ENCODE data around the gene DGKH.
A peak's percentile ranks its signal among the peaks of the same experiment; 100 is the strongest.

Gene DGKH

GRCh38 chr13:42048342-42048683 is at the start of gene DGKH:
Gene DGKH, plus strand, starts transcription at chr13:42048648. Its CDS starts 126 bp downstream, at chr13:42048774.
- DNase-seq, result no peak

- no peak for DNase-seq
These were observed 47.6 kb upstream of the DGKH start for GRCh38 chr13:42000846-42001245.

- DNase-seq, result no peak
These were observed 46.9 kb upstream of the DGKH start for GRCh38 chr13:42001580-42001979.

GRCh38 chr13:42002066-42002465 is 46.4 kb upstream of the DGKH start:
- DNase-seq, result no peak

GRCh38 chr13:42007844-42008243 is 40.6 kb upstream of the DGKH start:
- no peak for DNase-seq

GRCh38 chr13:42009057-42009456 is 39.4 kb upstream of the DGKH start:
- no peak for DNase-seq

GRCh38 chr13:42011601-42012350 is 36.7 kb upstream of the DGKH start:
- no peak for DNase-seq

GRCh38 chr13:42014119-42014518 is 34.3 kb upstream of the DGKH start:
- DNase-seq, result no peak

- no peak for DNase-seq
These were observed 31.2 kb upstream of the DGKH start for GRCh38 chr13:42017264-42017663.

- no peak for DNase-seq
These were observed 26.6 kb upstream of the DGKH start for GRCh38 chr13:42021851-42022250.

- DNase-seq, result no peak
These were observed 26.1 kb upstream of the DGKH start for GRCh38 chr13:42022336-42022735.

GRCh38 chr13:42022796-42023493 is 25.5 kb upstream of the DGKH start:
- DNase-seq, result no peak

GRCh38 chr13:42027286-42027685 is 21.2 kb upstream of the DGKH start:
- no peak for DNase-seq

GRCh38 chr13:42028113-42028799 is 20.2 kb upstream of the DGKH start:
- no peak for DNase-seq

GRCh38 chr13:42035905-42036521 is 12.4 kb upstream of the DGKH start:
- DNase-seq, result no peak

GRCh38 chr13:42036711-42037110 is 11.7 kb upstream of the DGKH start:
- no peak for DNase-seq

- no peak for DNase-seq
These were observed 9.6 kb upstream of the DGKH start for GRCh38 chr13:42038661-42039456.

GRCh38 chr13:42039457-42039945 is 8.9 kb upstream of the DGKH start:
- DNase-seq, result no peak

GRCh38 chr13:42039946-42040729 is 8.3 kb upstream of the DGKH start:
- DNase-seq, result peak; percentile 93

GRCh38 chr13:42040730-42041010 is 7.8 kb upstream of the DGKH start:
- no peak for DNase-seq

- peak; percentile 62 for DNase-seq
These were observed 7.3 kb upstream of the DGKH start for GRCh38 chr13:42041011-42041683.

Measured in activated CD4-positive, alpha-beta T cell treated with anti-CD3 and anti-CD28 coated beads, Interleukin-2, Interleukin-6, amounts not matched to agents 100 ng/mL and 50 ng/mL, durations not matched to agents 16 hours and 8 hours (primary cell).